GM21619 (cell line): ENCODE measurements around the gene GLB1L.
"Not testable (repeated sequence)": the region's sequence is repeated elsewhere in the genome, so short reads cannot be mapped to it uniquely, and the experiment has no call there.

ENCODE experiments used
- ATAC-seq: cut with Tn5 transposase; IDR thresholded peaks from one replicate; pipeline ENCODE4 v1.9.1; 2021; ENCODE audit not compliant: unreplicated experiment

GLB1L gene

DNA sequence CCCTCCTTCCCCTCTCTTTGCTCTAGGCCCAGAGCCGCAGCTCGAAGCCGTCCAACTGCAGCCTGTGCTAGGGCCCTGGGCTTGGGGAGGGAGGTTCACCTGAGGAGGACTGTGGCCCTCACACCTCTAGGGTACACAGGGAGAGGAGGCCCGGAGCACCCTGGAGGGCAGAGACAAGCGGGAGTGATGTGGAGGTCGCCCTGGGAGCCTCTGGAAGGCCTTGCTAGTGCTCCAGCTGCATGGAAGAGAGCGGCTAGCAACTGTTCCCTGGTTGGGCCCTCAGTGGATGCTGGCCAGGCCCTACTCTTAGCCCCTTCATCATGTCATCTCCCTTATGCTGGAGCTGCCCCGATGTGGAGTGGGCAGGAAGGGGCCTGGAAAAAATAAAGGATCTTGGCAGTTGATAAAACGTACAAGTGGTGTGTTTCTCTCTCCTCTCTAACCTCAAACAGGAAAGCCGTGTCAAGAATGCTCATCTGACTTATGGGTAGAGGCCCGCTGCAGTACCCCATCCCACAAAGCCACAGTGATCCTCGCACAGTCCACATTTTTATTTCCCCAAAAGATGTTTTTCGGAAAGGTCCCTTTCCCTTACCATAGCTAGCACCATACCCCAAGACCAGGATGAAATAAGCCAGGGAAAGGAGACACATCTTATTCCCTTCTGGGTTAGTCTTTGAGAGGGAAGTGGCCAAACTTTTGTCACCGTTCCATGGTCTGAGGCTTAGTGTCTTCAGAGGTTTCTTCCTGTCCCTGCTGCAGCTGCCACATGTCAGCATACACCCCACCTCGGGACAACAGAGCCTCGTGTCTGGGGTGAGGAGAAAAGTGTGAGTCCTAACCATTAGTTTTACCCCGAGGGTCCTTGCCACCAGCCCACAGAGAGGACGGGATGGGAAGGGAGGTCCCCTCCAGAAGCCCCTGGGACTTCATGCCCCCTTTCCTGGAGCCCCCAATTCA is 35.7 kb downstream of the GLB1L start:
- no peak for ATAC-seq

DNA sequence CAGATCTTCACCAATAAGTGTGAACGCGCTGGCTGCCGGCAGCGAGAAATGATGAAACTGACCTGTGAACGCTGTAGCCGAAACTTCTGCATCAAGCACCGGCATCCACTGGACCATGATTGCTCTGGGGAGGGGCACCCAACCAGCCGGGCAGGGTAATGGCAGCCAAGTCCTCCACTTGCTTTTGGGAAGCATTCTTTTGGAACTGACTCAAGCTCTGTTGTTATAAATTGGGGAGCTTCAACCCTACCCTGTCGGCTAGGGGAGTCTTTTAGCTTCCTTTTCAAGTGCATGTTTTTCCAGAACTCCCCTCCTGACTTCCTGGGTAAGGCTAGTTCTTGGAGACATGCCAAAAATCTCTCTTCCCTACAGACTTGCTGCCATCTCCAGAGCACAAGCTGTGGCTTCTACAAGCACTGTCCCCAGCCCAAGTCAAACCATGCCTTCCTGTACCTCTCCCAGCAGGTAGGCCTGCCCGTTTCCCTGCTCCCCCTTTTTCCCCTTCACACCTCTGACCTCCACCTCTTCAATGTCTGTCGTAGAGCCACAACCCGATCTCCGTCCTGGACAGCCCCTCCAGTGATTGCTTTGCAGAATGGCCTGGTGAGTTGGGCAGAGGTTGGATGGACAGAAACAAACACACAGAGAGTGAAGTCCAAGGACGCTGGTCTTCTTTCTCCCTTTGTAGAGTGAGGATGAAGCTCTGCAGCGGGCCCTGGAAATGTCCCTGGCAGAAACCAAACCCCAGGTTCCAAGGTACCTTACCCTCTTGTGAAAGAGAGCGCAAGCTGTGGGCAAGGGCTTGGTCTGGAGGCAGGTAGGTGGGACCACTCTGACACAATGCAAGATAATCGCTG is 37.1 kb downstream of the GLB1L start:
- ATAC-seq = no peak

GRCh38 chr2:219207134-219207883 is 37.9 kb downstream of the GLB1L start:
- no peak for ATAC-seq

DNA sequence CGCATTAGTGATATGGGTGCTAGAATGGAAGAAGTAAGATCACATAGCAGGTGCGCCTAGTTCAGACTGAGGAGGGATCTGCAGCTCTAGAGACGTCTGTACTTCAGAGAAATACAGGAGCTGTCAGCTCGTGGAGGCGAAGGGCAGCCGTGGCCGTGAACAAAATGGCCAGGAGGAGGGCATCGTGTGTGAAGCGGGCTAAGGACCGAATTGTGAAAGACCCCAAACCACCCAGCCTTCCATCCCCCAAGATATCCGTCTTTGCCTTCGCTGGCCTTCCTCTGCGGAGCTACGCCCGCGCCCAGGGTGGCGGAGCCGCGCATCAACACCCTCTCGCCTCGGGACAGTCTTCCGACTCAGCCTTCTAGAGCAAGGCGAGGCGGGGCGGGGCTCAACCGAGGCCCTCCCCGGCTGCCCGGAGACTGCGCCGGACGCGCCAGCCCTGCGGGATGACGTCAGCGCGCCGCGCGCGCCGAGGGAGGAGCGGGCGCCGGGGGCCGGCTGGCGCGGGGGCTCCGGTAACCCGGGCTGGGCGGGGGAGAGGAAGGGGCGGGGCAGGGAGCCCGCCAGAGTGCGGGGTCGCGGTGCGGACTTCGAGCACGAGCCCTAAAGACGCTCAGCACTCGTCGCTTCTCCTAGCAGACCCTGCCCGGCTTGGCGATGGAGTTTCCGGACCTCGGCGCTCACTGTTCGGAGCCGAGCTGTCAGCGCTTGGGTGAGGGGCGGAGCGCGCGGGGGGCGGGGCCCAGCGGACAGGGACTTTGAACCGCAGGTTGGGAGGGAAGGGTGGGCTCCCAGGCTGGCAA is 38.7 kb downstream of the GLB1L start, which contains the start of gene ZFAND2B:
Gene ZFAND2B, plus strand, starts transcription at position 455 of the 806 bp plus-strand sequence. Its CDS starts 206 bp downstream, at position 661.
- peak; percentile 98 for ATAC-seq

DNA sequence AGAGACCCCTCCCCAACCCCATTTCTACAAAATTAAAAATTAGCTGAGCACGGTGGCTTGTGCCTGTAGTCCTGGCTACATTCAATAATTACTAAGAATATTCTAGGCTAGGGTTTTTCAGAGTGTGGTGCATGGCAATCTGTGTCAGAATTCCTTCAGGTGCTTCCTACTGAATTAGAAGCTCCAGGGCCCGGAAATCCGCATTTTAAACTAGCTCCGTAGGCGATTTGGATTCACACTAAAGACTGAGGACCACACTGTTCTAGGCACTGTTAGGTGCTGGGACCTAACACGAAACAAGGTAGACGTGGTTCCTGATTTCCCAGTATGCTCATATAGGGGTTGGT is 39.3 kb downstream of the GLB1L start:
- no peak for ATAC-seq

DNA sequence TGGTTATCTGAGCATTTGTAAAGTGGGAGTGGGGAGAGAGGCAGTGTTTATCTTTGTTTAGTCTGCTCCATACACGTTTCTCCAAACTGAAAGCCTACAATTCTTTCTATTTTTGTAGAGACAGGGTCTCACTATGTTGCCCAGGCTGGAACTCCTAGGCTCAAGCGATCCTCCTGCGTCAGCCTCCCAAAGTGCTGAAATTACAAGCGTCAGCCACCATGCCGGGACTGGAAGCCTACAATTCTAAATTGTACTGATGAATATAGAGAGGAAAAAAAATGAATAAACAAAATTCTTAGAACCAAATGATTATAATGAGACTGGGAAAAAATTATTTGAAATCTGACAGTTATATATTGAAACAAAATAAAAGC is 40.1 kb downstream of the GLB1L start:
- no peak for ATAC-seq

DNA sequence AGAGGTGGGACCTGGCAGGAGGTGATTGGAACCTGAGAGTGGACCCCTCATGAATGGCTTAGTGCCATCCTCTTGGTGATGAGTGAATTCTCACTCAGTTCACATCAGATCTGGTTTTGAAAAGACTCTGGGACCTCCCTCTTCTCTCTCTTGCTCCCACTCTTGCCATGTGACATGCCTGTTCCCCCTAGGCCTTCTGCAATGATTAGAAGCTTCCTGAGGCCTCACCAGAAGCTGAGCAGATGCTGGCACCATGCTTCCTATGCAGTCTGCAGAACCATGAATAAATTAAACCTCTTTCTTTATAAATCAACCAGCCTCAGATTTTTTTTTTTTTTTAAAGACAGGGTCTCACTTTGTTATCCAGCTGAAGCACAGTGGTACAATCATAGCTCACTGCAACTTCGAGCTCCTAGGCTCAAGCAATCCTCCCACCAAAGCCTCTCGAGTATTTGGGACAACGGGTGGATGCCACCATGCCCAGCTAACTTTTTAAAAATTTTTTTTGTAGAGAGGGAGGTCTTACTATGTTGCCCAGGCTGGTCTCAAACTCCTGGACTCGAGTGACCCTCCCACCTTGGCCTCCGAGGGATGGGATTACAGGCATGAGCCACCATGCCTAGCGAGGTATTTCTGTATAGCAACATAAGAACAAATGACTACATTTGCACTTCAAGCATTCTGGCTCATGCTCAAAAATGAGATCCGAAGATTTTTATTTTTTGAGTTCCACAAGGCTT is 40.6 kb downstream of the GLB1L start:
- ATAC-seq = no peak

GRCh38 chr2:219201331-219201730 is 43.9 kb downstream of the GLB1L start:
- ATAC-seq = not testable (repeated sequence)

DNA sequence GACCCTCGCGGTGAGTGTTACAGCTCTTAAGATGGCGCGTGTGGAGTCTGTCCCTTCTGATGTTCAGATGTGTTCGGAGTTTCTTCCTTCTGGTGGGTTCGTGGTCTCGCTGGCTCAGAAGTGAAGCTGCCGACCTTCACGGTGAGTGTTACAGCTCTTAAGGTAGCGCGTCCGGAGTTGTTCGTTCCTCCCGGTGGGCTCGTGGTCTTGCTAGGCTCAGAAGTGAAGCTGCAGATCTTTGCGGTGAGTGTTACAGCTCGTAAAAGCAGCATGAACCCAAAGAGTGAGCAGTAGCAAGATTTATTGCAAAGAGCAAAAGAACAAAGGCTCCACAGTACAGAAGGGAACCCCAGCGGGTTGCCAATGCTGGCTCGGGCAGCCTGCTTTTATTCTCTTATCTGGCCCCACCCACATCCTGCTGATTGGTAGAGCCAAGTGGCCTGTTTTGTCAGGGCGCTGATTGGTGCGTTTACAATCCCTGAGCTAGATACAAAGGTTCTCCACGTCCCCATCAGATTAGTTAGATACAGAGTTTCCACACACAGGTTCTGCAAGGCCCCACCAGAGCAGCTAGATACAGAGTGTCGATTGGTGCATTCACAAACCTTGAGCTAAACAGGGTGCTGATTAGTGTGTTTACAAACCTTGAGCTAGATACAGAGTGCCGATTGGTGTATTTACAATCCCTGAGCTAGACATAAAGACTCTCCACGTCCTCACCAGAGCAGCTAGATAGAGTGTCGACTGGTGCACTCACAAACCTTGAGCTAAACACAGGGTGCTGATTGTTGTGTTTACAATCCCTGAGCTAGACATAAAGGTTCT is 44.5 kb downstream of the GLB1L start:
- not testable (repeated sequence) for ATAC-seq

- no peak for ATAC-seq
These were observed 45.6 kb downstream of the GLB1L start for GRCh38 chr2:219199470-219200211.

DNA sequence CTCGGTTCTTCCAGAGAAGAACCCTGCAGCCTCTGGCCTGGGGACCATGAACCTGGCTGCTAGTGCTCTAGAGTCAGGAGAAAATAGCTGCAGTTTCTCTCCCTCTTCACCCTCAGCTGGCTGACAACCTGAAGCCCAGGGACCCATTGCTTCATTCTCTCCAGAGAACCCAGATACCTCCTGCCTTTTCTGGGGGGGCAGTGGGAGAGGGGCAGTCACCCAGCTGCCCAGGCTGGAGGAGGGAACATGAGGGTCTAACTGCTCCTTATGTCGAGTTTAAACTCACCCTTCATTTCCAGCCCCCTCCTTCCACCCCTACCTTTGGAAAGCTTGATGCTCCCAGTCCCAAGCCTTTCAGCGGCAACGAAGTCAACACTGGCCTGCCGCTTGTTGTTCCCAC is 46.3 kb downstream of the GLB1L start:
- ATAC-seq = no peak

DNA sequence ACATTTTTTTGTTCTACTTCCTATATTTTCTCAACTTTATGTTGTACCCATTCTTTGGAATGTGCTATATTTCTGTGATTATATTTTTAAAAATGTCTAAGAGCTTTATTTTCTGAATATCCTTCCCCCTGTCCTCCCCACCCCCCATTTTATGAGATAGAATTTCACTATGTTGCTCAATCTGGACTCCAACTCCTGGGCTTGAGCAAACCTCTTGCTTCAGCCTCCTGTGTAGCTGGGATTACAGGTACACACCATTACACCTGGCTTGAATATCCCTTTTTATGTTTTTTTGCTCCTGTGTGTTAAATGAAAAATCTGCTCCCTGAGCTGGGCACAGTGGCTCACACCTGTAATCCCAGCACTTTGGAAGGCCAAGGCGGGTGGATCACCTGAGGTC is 47.9 kb downstream of the GLB1L start:
- no peak for ATAC-seq

DNA sequence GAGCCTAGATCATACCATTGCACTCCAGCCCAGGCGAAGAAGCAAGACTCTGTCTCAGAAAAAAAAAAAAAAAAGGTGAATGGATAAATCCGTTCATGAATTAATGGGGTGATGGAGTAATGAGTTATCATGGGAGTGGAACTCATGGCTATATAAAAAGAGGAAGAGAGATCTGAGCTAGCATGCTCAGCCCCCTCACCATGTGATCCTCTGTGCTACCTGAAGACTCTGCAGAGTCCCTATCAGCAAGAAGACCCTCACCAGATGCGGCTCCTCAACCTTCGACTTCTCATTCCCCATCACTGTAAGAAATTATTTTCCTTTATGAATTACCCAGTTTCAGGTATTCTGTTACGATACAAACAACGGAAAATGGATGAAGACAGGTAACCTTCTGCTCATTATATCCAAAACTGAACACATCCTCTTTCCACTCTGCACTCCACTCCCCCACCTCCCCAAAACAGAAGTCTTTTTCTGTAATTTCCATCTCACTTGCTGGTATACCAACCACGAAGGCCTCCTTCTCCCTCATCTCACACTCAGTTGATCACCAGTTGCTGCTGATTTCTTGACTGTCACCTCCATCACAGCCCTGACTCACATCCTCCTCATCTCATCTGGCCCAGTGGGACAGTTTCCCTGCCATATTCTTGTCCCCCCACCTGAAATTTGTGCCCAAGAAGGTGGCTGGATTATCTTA is 58.3 kb downstream of the GLB1L start:
- no peak for ATAC-seq
